ENCODE data around the gene QKI. TPM values are rescaled to one million over a fixed set of nuclear protein-coding genes. Genes with fewer than 3 reads are reported as not detected.

QKI gene
- total RNA-seq, 1 experiment from 2014 or later, result 176 TPM

DNA sequence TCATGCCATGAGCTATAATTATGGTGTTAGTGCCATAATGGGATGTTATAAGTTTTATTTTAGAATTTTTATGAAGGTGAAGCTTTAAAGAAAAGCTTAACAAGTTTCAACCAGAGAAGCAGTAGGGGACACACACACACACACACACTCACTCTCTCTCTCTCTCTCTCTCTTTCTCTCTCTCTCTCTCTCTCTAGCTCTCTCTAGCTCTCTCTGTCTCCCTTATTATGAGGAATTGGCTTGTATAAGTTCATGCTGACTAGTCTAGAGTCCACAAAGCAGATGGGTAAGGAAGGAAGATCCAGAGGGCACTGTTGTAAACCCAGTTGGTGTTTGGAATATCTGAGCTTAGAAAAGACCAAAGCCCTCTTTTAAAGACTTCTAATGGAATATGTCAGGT lies 102.4 kb downstream of the QKI start:
- Histone ChIP-seq H4K91ac (ENCODE audit: insufficient read length, low read depth, low read length) (no peak overlapping the region), H2AFZ (ENCODE audit: low read length) (no peak overlapping the region), H3K27ac (ENCODE audit: insufficient read length, low read depth, low read length) (no peak overlapping the region), H3K23me2 (ENCODE audit: insufficient read length, low read depth, low read length, poor library complexity, severe bottlenecking) (no peaks in the 10 kb centered on the region), H3K79me1 (ENCODE audit: insufficient read depth, low read depth, low read length, poor library complexity, severe bottlenecking) (peaks cover 2% of the 10 kb centered on the region), H2BK120ac (ENCODE audit: low read depth, low read length, poor library complexity, severe bottlenecking) (no peak overlapping the region), H3K4ac (ENCODE audit: low read depth, low read length) (no peak overlapping the region), H3K9me3 (ENCODE audit: control insufficient read depth, low read depth, low read length) (no peaks in the 10 kb centered on the region), H3K56ac (ENCODE audit: insufficient read length, low read depth, low read length) (no peak overlapping the region), H4K5ac (ENCODE audit: insufficient read length, low read depth, low read length) (no peak overlapping the region), H3K23ac (ENCODE audit: insufficient read length, low read depth, low read length) (no peak overlapping the region), H3K14ac (ENCODE audit: insufficient read depth, low read length) (no peak overlapping the region), H3K27me3 (ENCODE audit: insufficient read depth, low read length) (no peaks in the 10 kb centered on the region), H2BK5ac (ENCODE audit: insufficient read length, low read length) (no peak overlapping the region), H2BK20ac (ENCODE audit: low read depth, low read length, poor library complexity, severe bottlenecking) (no peak overlapping the region), H2BK12ac (ENCODE audit: insufficient read length, low read depth, low read length) (no peak overlapping the region), H4K20me1 (ENCODE audit: control insufficient read depth, insufficient read depth, insufficient read length) (no peaks in the 10 kb centered on the region), H3K18ac (ENCODE audit: insufficient read length, low read depth, low read length) (no peak overlapping the region), H3K9ac (ENCODE audit: extremely low read depth, insufficient read length, low read length) (no peak overlapping the region), H2BK15ac (ENCODE audit: low read depth, low read length) (no peak overlapping the region), H3K4me1 (ENCODE audit: insufficient read depth, low read length) (peaks cover 4% of the 10 kb centered on the region; the same call in 1 of the 2 replicates), H2AK5ac (ENCODE audit: insufficient read length, low read length) (no peak overlapping the region), H3K4me2 (ENCODE audit: insufficient read depth, insufficient read length, low read length) (no peak overlapping the region), H3K79me2 (ENCODE audit: insufficient read depth, low read length) (no peaks in the 10 kb centered on the region), H4K8ac (replicated peaks; ENCODE audit: insufficient read length, low read depth, low read length) (no peak overlapping the region), H3T11ph (ENCODE audit: low read length) (no peak overlapping the region)
- Mint-ChIP-seq H3K4me1 (peaks cover 10 to 22% of the 10 kb centered on the region in 2 experiments), H3K4me3 (no peak overlapping the region), H3K36me3 (ENCODE audit: insufficient read depth in 1 of 3, low read depth in 3 of 3) (no peaks in the 10 kb centered on the region; a peak in 1 of 7 replicates), H3K9me3 (no peaks in the 10 kb centered on the region), H3K27ac (peak overlapping the region in 1 of 3 experiments; percentile 55; a peak in 1 of 7 replicates), H3K27me3 (ENCODE audit: low read depth) (no peaks in the 10 kb centered on the region)
- no peak for DNase-seq
- TF ChIP-seq, protein P1, sequence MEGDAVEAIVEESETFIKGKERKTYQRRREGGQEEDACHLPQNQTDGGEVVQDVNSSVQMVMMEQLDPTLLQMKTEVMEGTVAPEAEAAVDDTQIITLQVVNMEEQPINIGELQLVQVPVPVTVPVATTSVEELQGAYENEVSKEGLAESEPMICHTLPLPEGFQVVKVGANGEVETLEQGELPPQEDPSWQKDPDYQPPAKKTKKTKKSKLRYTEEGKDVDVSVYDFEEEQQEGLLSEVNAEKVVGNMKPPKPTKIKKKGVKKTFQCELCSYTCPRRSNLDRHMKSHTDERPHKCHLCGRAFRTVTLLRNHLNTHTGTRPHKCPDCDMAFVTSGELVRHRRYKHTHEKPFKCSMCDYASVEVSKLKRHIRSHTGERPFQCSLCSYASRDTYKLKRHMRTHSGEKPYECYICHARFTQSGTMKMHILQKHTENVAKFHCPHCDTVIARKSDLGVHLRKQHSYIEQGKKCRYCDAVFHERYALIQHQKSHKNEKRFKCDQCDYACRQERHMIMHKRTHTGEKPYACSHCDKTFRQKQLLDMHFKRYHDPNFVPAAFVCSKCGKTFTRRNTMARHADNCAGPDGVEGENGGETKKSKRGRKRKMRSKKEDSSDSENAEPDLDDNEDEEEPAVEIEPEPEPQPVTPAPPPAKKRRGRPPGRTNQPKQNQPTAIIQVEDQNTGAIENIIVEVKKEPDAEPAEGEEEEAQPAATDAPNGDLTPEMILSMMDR (conservative IDR thresholded peaks at IDR 0.05), result no peak
